GM12875 (cell line): ENCODE results near the gene CST2.

ENCODE experiments used
- H3K4me3 ChIP-seq: one replicate; pipeline ENCODE4 v1.5.1; 2011; ENCODE audit warnings: low read depth, low read length, control low read depth
- TF ChIP-seq, protein P1 (sequence below): IDR thresholded peaks from 2 replicates; pipeline ENCODE4 v1.5.1; 2011; ENCODE audit warnings: low read depth, mild to moderate bottlenecking, control low read depth, inconsistent platforms, low read length, moderate library complexity, borderline replicate concordance; ENCODE audit not compliant: insufficient read depth

Gene CST2, protein sequence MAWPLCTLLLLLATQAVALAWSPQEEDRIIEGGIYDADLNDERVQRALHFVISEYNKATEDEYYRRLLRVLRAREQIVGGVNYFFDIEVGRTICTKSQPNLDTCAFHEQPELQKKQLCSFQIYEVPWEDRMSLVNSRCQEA

DNA sequence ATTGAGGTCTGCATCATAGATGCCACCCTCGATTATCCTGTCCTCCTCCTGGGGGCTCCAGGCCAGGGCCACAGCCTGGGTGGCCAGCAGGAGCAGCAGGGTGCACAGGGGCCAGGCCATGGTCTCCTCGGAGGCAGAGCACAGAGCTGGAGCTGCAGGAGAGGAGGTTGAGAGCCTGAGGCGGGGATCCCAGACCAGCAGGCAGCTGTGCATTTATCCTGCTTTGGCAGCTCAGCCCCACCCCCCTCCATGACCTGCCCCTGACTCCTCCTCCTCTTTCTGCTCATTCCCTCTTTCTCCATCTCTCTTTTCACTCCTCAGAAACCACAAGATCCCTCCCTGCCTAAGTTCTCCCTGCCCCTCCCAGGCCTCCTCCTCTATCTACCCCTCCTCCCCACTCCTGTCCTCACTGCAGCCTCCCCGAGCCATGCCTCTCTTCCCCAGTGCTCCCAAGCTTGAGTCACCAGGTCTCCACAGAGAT is at the start of gene CST2:
CST2 (minus strand) TSS at position 189 of the 481 bp plus-strand sequence; CDS start at position 120, 69 bp downstream.
- H3K4me3 ChIP-seq: no peak within 1 kb of the TSS
- TF ChIP-seq, protein P1, sequence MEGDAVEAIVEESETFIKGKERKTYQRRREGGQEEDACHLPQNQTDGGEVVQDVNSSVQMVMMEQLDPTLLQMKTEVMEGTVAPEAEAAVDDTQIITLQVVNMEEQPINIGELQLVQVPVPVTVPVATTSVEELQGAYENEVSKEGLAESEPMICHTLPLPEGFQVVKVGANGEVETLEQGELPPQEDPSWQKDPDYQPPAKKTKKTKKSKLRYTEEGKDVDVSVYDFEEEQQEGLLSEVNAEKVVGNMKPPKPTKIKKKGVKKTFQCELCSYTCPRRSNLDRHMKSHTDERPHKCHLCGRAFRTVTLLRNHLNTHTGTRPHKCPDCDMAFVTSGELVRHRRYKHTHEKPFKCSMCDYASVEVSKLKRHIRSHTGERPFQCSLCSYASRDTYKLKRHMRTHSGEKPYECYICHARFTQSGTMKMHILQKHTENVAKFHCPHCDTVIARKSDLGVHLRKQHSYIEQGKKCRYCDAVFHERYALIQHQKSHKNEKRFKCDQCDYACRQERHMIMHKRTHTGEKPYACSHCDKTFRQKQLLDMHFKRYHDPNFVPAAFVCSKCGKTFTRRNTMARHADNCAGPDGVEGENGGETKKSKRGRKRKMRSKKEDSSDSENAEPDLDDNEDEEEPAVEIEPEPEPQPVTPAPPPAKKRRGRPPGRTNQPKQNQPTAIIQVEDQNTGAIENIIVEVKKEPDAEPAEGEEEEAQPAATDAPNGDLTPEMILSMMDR: no peak

DNA sequence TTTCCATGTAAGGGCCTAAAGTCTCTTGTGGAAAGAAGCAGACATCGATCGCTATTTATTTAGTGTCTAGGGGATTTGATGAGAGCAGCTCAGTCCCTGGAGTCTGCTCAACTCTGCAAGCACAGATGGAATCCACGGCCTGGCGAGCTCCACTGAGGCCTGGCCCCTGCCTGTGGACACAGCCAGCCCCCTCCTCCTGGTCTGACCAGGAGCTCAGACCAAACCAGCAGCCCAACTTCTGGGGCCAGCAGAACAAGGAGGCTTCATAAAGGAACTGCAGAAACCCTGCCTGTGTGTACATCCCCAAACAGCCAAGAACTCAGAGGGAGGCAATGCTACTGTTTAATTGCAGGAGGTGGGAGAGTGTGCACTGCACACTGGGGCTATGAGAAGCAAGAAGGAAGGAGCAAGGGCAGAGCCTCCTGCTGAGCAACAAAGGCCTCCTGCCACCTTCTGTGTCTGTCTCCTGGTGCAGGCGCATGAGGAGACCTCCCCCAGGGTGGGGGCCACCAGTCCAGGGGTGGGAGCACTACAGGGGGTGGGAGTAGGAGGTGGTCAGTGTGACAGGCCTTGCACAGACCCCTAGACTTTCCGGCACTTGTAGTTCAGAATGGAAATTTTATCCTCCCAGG is 49.2 kb upstream of the CST2 start:
- TF ChIP-seq, protein P1: no peak
- H3K4me3 ChIP-seq: no peak overlapping the region

DNA sequence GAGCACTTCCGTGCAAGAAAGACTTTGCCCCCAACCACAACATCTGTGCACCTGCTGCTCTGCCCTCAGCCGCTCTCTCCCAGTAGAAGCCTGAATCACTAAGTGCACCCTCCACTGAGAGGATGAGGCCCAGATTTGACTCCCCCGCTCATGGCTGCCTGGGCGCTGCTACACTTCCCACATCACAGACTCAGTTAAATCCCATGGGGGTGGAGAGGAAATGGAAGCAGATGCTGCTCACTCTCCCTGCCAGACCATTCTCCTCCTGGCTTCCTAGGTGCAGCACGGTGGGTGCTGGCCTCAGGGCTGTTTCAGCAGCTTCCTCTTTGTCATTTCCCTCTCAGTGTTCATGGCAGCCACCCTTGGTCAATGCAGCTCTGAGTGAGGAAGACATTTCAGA is 48.2 kb upstream of the CST2 start:
- no peak overlapping the region for H3K4me3 ChIP-seq
- TF ChIP-seq, protein P1: no peak

DNA sequence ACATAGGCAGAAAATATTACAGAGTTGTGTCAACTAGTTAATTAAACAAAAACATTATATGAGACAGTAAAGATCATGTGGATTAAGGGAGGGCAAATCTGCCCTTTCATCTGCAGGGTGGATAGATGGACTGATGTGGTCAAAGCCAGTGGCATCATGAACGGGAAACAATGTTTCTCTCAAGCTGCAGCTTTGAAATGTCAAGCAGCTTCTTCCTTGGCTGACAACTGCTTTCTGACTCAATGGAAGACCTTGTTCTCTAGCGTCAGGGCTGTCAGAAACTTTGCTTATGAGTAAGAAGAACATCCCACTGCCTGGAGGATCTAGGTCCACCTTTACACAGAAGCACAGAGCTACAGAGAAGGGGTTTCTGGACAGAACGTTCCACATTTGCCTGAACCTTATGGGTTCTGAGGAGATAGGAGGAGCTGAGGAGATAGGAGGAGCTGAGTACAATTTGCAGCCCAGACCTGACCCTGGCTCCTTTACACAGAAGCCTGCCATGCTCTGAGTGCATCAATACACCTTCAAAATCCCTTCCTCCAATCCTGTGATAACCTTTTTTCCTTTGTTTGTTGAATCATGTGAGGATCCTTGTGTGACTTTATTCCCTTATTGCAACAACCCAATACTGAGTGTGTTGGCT is 47.0 kb upstream of the CST2 start:
- TF ChIP-seq, protein P1: no peak
- no peak overlapping the region for H3K4me3 ChIP-seq

DNA sequence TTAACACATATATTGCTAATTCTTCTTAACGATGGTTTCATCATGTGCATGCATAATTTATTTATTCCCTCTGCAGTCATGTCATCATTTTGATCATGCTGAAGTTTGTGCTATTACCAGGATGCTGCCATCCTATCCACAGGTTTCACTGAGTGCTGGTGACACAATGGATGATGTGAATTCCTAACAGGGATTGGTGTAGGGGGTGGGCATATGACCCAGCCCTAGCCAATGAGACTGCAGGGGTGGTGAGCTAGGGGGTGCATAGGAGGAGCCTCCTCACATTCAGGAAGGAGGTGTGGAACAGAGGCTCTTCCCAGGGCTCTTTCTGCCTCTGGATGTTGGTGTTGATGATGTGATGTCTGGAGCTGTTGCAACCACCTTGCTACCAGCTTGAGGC is 45.5 kb upstream of the CST2 start:
- TF ChIP-seq, protein P1: no peak
- no peak overlapping the region for H3K4me3 ChIP-seq

DNA sequence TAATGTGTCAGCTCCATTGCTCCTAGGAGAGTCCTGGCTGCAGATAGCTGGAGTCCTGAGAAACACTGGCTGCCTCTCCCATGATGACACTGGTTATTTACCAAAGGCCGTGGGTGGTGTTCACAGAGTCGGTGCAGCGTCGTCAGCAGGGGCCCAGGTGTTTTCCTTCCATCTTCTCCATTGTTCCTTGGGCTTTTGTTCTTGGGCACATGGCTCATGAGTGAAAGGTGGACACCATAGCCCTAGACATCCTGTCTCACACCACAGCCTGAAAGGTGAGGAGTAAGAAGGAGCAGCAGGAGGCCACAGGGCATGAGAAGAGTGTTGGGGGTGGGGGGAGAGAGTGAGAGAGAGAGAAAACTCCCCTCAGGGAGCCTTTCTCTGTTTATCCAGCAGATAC is 43.9 kb upstream of the CST2 start:
- TF ChIP-seq, protein P1: no peak
- no peak overlapping the region for H3K4me3 ChIP-seq
